HG02623 (cell line): ENCODE data around the gene TBC1D17.

Experiments used
- ATAC-seq: cut with Tn5 transposase; IDR thresholded peaks from one replicate; pipeline ENCODE4 v1.9.1; 2021; ENCODE audit warnings: moderate library complexity; ENCODE audit not compliant: unreplicated experiment

The TBC1D17 gene

DNA sequence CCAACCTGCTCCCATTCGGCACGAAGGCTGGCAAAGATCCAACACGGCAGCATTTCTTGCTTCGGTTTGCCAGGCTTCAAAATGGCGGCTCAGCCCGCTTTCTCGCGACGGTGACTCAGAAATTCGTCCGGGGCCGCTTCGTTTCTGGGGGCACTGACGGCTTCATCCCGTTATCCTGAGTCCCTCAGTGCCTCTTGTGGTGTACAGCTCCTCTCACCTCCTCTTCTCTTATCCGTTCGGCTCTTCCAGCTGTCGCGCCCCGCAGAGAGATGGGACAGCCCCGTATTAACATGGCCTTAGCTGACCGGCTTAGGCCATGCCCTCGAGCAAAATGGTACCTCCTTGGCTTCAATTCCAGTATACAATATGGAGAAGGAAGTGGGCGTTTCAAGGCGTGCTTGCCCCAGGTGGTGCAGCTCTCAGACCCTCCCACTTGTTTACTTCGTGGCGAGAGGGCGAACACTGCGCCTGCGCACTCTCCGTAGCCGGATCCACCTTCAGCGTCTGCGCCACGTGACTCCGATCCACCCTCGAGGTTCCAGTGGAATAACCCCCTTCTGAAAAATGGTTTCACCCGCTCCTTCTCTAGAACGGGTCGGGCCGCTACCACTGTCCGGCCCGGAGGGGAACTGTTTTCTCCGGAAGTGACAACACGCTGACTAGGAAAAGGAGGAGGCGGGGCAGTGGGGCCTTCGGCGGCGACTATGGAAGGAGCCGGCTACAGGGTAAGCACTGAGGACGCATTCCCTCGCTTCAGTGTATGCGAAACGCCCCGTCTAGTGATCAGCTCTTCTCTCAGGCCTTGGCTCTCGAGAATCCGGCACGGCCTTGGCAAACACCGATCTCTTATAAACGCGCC lies at the start of gene TBC1D17, which contains the start of gene AKT1S1:
Gene TBC1D17 (plus strand): TSS at position 683 of the 859 bp plus-strand sequence. CDS start 22 bp downstream, at position 705.
Gene AKT1S1 (minus strand): TSS at position 336 of the 859 bp plus-strand sequence. CDS start 4,060 bp downstream, outside the sequence.
- ATAC-seq = peak; percentile 57

- ATAC-seq = no peak
Observed at GRCh38 chr19:49829200-49829599, 48.3 kb upstream of the TBC1D17 start.

DNA sequence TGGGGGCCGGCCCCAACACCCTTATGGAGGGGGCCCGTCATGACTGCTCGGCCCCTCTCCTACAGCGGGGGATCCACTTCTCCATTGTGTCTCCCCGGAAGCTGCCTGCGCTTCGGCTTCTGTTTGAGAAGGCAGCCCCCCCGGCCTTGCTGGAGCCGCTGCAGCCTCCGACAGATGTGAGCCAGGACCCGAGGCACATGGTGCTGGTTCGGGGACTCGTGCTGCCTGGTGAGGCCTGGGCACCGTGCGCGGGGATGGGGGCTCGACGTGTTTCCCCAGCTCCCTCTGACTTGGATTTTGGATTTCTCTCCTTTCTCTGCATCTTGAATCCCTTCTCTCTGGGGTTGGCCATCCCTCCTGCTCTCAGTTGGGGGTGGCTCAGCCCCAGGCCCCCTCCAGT lies 47.8 kb upstream of the TBC1D17 start:
- no peak for ATAC-seq

DNA sequence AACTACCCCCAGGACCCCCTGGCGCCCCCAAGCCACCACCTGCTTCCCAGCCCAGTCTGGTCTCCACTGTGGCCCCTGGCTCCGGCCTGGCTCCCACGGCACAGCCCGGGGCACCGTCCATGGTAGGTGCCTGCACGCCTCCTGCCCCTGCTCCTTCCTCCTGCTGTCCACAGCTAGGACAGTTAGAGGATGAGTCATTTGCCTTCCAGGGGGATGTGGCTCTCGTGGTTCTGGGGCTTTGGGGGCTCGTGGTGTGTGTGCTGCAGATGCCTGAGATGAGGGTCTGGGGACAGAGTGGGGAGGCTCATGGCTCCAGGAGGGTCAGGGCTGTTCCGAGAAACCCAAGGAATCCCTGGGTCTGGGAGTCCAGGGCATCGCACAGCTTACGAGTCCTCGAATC lies 46.7 kb upstream of the TBC1D17 start:
- ATAC-seq = no peak

- ATAC-seq = no peak
Observed at GRCh38 chr19:49831592-49831991, 45.9 kb upstream of the TBC1D17 start.

DNA sequence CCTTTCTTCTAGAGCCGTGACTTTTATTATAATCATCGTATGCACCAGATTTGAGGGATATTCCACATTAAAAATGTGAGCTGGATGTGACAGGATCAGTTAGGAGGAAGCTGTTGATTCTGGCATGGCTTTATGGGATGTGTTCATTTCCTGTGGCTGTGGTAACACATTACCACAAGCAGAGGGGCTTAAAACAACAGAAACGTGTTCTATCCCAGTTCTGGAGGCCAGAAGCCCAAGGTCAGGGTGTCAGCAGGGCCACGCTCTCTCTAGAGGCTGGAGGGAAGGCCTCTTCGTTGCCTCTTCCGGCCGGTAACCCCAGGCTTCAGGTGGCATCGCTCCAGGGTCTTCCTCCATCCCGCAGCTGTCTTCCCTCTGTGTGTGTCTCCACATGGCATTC lies 44.9 kb upstream of the TBC1D17 start:
- ATAC-seq = no peak

DNA sequence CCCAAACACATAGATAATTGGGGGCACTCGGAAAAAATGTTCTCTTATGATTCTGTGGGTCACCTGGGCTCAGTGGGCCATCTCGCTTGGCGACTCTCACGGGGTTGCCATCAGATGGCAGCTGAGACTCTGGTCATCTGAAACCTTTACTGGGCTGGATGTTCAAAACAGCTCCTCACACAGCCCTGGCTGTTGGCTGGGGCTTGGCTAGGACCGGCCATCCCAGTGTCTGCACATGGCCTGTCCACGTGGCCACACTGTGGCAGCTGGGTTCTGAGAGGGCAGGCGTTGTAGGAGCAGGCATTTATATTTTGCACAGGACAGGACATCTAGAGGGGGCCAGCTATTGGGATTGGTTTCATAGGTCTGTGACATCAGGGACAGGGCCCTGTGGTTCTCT lies 43.9 kb upstream of the TBC1D17 start:
- ATAC-seq = no peak

DNA sequence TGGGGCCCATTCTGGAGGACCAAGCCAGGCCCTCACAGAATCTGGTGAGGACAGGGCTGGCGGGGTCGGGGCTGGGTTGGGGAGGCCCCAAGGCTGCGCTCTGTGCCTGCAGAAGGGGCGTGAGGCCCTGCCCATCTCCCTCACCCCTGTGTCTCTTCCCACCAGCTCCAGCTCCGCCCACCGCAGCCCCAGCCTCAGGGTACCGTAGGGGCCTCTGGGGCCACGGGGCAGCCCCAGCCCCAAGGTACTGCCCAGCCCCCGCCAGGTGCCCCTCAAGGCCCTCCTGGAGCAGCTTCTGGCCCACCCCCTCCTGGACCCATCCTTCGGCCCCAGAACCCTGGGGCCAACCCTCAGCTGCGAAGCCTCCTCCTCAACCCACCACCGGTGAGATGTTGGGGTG lies 41.9 kb upstream of the TBC1D17 start:
- no peak for ATAC-seq

DNA sequence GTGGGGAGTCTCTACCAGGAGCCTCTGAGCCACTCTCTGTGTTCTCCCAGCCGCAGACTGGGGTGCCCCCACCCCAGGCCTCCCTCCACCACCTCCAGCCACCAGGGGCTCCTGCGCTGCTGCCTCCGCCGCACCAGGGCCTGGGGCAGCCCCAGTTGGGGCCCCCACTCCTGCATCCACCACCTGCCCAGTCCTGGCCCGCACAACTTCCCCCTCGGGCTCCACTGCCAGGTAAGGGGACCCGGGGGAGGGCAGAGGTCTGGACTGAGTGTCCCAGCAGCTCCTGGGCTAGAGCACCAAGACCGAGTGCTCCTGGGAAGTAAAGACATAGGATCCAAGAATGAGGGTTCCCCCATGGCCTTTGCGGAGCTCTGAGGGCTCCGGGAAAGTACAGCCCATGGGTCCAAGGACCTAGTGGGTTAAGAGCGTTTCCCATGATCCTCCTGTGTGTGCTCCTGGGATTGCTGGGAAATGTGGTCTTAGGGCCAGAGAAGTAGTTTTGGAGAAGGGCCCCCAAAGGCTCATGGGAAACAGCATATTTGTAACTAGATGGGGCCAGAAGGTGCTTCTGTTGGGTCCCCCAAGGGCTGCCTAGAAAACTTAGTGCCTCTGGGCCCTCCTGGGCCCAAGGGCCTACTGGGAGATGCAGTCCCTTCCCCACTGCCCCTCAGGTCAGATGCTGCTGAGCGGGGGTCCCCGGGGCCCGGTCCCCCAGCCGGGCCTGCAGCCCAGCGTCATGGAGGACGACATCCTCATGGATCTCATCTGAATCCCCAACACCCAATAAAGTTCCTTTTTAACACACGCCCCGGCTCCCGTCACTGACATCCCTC lies 41.1 kb upstream of the TBC1D17 start:
- ATAC-seq = no peak

DNA sequence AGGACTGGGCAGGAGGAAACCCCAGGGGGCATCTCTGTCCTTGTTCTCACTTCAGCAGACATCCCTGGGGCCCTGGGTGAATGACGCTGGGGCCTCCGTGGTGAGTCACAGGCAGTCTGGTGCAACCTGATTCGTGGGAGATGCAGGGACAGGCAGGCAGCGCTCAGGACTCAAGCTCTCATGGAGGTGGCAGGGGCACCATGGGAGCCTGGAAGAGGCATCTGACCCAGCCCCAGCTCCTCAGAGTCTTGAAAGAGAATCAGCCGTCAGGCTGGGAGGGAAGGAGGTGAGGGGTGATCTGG lies 40.5 kb upstream of the TBC1D17 start:
- ATAC-seq = no peak

- ATAC-seq = no peak
Observed at GRCh38 chr19:49837425-49837824, 40.1 kb upstream of the TBC1D17 start.

- ATAC-seq = no peak
Observed at GRCh38 chr19:49838885-49839588, 38.5 kb upstream of the TBC1D17 start.

GRCh38 chr19:49839713-49840112 lies 37.8 kb upstream of the TBC1D17 start:
- no peak for ATAC-seq

DNA sequence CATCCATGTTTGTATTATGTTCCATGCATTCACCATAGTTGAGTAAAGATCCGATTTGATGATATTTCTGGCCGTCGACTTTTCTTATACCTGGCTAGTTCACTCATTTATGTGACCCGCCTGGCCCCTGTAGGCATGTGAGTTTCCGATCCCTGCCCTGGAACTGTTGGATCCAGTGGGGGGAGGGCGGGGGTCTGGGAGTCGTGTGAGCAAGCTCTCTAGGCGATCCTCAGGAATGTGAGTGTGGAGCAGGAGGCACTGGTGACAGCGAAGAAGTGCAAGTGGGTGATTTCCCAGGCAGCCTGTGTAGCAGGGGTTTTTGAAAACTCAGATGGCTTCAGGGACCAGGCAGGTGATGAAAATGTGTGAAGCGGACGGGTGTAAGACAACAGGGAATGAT lies 37.2 kb upstream of the TBC1D17 start:
- no peak for ATAC-seq

- no peak for ATAC-seq
Observed at GRCh38 chr19:49840736-49841249, 36.7 kb upstream of the TBC1D17 start.

GRCh38 chr19:49843265-49843664 lies 34.2 kb upstream of the TBC1D17 start:
- no peak for ATAC-seq

GRCh38 chr19:49844138-49845095 lies 33.1 kb upstream of the TBC1D17 start:
- ATAC-seq = no peak

- ATAC-seq = no peak
Observed at GRCh38 chr19:49845414-49845813, 32.1 kb upstream of the TBC1D17 start.

DNA sequence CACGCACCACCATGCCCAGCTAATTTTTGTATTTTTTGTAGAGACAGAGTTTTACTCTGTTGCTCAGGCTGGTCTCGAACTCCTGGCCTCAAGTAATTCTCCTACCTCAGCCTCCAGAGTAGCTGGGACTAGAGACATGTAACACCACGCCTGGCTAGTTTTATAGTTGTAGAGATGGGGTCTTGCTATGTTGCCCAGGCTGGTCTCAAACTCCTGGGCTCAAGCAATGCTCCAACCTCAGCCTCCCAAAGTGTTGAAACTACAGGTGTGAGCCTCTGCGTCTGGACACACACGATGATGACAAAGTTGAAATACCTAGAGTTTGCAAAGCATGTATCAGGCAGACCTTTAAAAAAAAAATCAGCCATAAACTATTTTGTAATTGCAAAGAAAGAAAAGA lies 31.1 kb upstream of the TBC1D17 start:
- no peak for ATAC-seq
